H9 (cell line): ENCODE data around the gene SCTR. TPM values are rescaled to one million over a fixed set of nuclear protein-coding genes. Genes with fewer than 3 reads are reported as not detected.

ENCODE experiments used
- DNase-seq: peaks from one replicate; pipeline ENCODE4 v3.0.0-alpha.2; 2017
- H2AFZ ChIP-seq: one replicate; pipeline ENCODE4 v1.6.1; 2013; ENCODE audit warnings: mild to moderate bottlenecking, low read length, control low read depth, moderate library complexity
- H2AK5ac ChIP-seq: 2 replicates; pipeline ENCODE4 v1.6.1; 2013; ENCODE audit warnings: low read length, control low read depth, mixed read lengths; ENCODE audit not compliant: insufficient read length
- H2BK120ac ChIP-seq: one replicate; pipeline ENCODE4 v1.6.1; 2013; ENCODE audit warnings: low read depth, mild to moderate bottlenecking, low read length, control low read depth, inconsistent platforms; ENCODE audit not compliant: poor library complexity, severe bottlenecking
- H2BK12ac ChIP-seq: 2 replicates; pipeline ENCODE4 v1.6.1; 2013; ENCODE audit warnings: low read length, control low read depth, mixed read lengths, low read depth; ENCODE audit not compliant: insufficient read length
- H2BK15ac ChIP-seq: 2 replicates; pipeline ENCODE4 v1.6.1; 2013; ENCODE audit warnings: low read depth, low read length, control low read depth
- H2BK20ac ChIP-seq: one replicate; pipeline ENCODE4 v1.6.1; 2013; ENCODE audit warnings: low read depth, mild to moderate bottlenecking, low read length, control low read depth, inconsistent platforms; ENCODE audit not compliant: poor library complexity, severe bottlenecking
- H2BK5ac ChIP-seq: 2 replicates; pipeline ENCODE4 v1.6.1; 2013; ENCODE audit warnings: low read length, control low read depth, mixed read lengths; ENCODE audit not compliant: insufficient read length
- H3K14ac ChIP-seq: 2 replicates; pipeline ENCODE4 v1.6.1; 2013; ENCODE audit warnings: low read length, control low read depth; ENCODE audit not compliant: insufficient read depth
- H3K18ac ChIP-seq: 2 replicates; pipeline ENCODE4 v1.6.1; 2013; ENCODE audit warnings: low read depth, mild to moderate bottlenecking, mixed read lengths, low read length, control low read depth; ENCODE audit not compliant: insufficient read length
- H3K23ac ChIP-seq: 2 replicates; pipeline ENCODE4 v1.6.1; 2013; ENCODE audit warnings: low read length, control low read depth, mixed read lengths, low read depth; ENCODE audit not compliant: insufficient read length
- H3K23me2 ChIP-seq: 2 replicates; pipeline ENCODE4 v1.6.1; 2013; ENCODE audit warnings: low read depth, mild to moderate bottlenecking, mixed read lengths, low read length, control low read depth; ENCODE audit not compliant: insufficient read length, poor library complexity, severe bottlenecking
- H3K27ac ChIP-seq: 2 replicates; pipeline ENCODE4 v1.5.1; 2013; ENCODE audit warnings: low read length, control low read depth, mixed read lengths, low read depth; ENCODE audit not compliant: insufficient read length
- H3K27me3 ChIP-seq: 2 replicates; pipeline ENCODE4 v1.6.1; 2013; ENCODE audit warnings: low read length, control low read depth, inconsistent platforms; ENCODE audit not compliant: insufficient read depth
- H3K4ac ChIP-seq: 2 replicates; pipeline ENCODE4 v1.6.1; 2013; ENCODE audit warnings: low read depth, mild to moderate bottlenecking, control low read depth, inconsistent platforms, low read length, moderate library complexity
- H3K4me1 ChIP-seq: 2 replicates; pipeline ENCODE4 v1.6.1; 2013; ENCODE audit warnings: low read length, control low read depth, inconsistent platforms; ENCODE audit not compliant: insufficient read depth
- H3K4me2 ChIP-seq: 2 replicates; pipeline ENCODE4 v1.6.1; 2013; ENCODE audit warnings: low read length, control low read depth, mixed read lengths; ENCODE audit not compliant: insufficient read length, insufficient read depth
- H3K56ac ChIP-seq: 2 replicates; pipeline ENCODE4 v1.6.1; 2013; ENCODE audit warnings: low read depth, mild to moderate bottlenecking, mixed read lengths, low read length, control low read depth; ENCODE audit not compliant: insufficient read length
- H3K79me1 ChIP-seq: 2 replicates; pipeline ENCODE4 v1.6.1; 2013; ENCODE audit warnings: low read depth, mild to moderate bottlenecking, moderate library complexity, low read length, control low read depth, inconsistent platforms; ENCODE audit not compliant: insufficient read depth, poor library complexity, severe bottlenecking
- H3K79me2 ChIP-seq: 2 replicates; pipeline ENCODE4 v1.6.1; 2013; ENCODE audit warnings: low read length, control low read depth, inconsistent platforms; ENCODE audit not compliant: insufficient read depth
- H3K9ac ChIP-seq: 2 replicates; pipeline ENCODE4 v1.6.1; 2013; ENCODE audit warnings: low read length, control low read depth, mixed read lengths; ENCODE audit not compliant: insufficient read length; ENCODE audit errors: extremely low read depth
- H3K9me3 ChIP-seq: one replicate; pipeline ENCODE4 v1.6.1; 2013; ENCODE audit warnings: low read depth, low read length, inconsistent platforms; ENCODE audit not compliant: control insufficient read depth
- H3T11ph ChIP-seq: one replicate; pipeline ENCODE4 v1.6.1; 2013; ENCODE audit warnings: mild to moderate bottlenecking, low read length, control low read depth, inconsistent platforms
- H4K20me1 ChIP-seq: one replicate; pipeline ENCODE4 v1.6.1; 2013; ENCODE audit not compliant: control insufficient read depth, insufficient read length, insufficient read depth
- H4K5ac ChIP-seq: 2 replicates; pipeline ENCODE4 v1.6.1; 2013; ENCODE audit warnings: low read depth, mild to moderate bottlenecking, mixed read lengths, low read length, control low read depth; ENCODE audit not compliant: insufficient read length
- H4K8ac ChIP-seq: replicated peaks from 2 replicates; pipeline ENCODE4 v1.6.1; 2013; ENCODE audit warnings: low read length, control low read depth, mixed read lengths, low read depth; ENCODE audit not compliant: insufficient read length
- H4K91ac ChIP-seq: 2 replicates; pipeline ENCODE4 v1.6.1; 2013; ENCODE audit warnings: low read depth, mild to moderate bottlenecking, moderate library complexity, mixed read lengths, low read length, control low read depth; ENCODE audit not compliant: insufficient read length
- H3K27ac Mint-ChIP-seq, 3 experiments: 2 replicates in 2 of 3; 3 replicates in 1 of 3; pipeline ENCODE4 v1.8.0; 2020 to 2021; ENCODE audit warnings: mixed read lengths in 3 of 3, mild to moderate bottlenecking in 1 of 3, moderate library complexity in 1 of 3
- H3K27me3 Mint-ChIP-seq: 2 replicates; pipeline ENCODE4 v1.8.0; 2021; ENCODE audit warnings: low read depth, mild to moderate bottlenecking, moderate library complexity, mixed read lengths
- H3K36me3 Mint-ChIP-seq, 3 experiments: 2 replicates in 2 of 3; 3 replicates in 1 of 3; pipeline ENCODE4 v1.8.0; 2020 to 2021; ENCODE audit warnings: low read depth in 3 of 3, mixed read lengths in 3 of 3; ENCODE audit not compliant: insufficient read depth in 1 of 3
- H3K4me1 Mint-ChIP-seq, 2 experiments: 2 replicates each; pipeline ENCODE4 v1.8.0; 2020; ENCODE audit warnings: mixed read lengths in 2 of 2
- H3K4me3 Mint-ChIP-seq, 2 experiments: 2 replicates in 1 of 2; 3 replicates in 1 of 2; pipeline ENCODE4 v1.8.0; 2020 to 2021; ENCODE audit warnings: mild to moderate bottlenecking in 2 of 2, mixed read lengths in 2 of 2, moderate library complexity in 1 of 2
- H3K9me3 Mint-ChIP-seq, 2 experiments: 2 replicates in 1 of 2; 3 replicates in 1 of 2; pipeline ENCODE4 v1.8.0; 2020; ENCODE audit warnings: mild to moderate bottlenecking in 2 of 2, mixed read lengths in 2 of 2, moderate library complexity in 1 of 2
- WGBS: extraction: QIAGEN DNeasy Blood & Tissue Kit; methylation state at CpG from one replicate; pipeline ENCODE4 v1.1.7; 2013; ENCODE audit warnings: missing lambda C conversion rate, low lambda C conversion rate, mixed read lengths; ENCODE audit not compliant: insufficient read length; ENCODE audit errors: extremely low coverage; 5-methylcytosine and 5-hydroxymethylcytosine counted together
- long read RNA-seq: library from polyadenylated mRNA; unstranded; transcript quantifications from one replicate; pipeline ENCODE4 v2.0.0, GENCODE V29; 2020
- total RNA-seq: library from RNA; stranded (reverse); gene quantifications from 2 replicates; pipeline ENCODE4 v1.2.1, GENCODE V29; 2021
- TF ChIP-seq, protein P1 (sequence below): fragments of 200-600 bp; sonication (generic); conservative IDR thresholded peaks from 3 replicates; pipeline ENCODE4 v1.8.0; 2021; ENCODE audit warnings: antibody characterized with exemption, mild to moderate bottlenecking

SCTR gene
- not detected in 2 replicates for total RNA-seq
- long read RNA-seq, result 0 reads

DNA sequence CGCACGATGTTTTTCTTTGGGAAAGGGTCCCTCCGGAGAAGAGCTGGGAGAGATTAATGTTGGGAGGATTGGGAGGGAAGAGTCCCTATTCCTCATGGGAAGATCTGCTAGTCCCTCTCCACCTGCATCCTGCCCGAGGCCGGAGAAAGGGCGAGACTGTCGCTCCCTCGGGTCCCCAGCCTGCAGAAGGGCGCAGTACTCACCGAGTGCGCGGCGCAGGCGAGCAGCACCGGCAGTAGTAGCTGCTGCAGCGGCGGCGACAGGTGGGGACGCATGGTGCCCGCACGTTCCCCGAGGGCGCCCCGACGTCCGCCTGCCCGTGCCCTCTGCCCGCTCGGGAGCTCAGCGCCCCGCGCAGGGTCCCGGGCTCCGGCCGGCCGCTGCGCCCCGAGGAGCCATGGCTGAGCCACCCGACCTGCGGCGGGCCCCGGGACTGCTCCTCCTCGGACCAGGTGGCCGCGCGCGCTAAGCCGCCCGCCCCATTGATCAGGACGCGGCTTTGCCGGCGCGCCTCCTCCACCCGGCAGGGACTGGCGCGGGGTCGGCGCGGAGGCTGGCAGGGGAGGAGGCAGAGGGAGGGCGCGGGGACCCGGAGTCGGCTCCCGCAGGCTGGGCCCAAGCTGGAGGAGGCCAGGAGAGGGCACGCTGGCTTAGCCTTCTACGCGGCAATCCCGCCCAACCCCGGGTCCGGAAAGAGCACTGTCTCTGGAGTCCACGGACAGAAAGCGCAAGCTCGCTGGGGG lies at the start of gene SCTR:
Gene SCTR (minus strand): TSS at position 532 of the 743 bp plus-strand sequence. CDS start 257 bp downstream, at position 275.
- Mint-ChIP-seq H3K27me3 (peaks cover 77% of the 10 kb centered on the region), H3K27ac (no peak within 1 kb of the TSS; a peak in 1 of 7 replicates), H3K4me1 (peaks cover 29 to 40% of the 10 kb centered on the region in 2 experiments), H3K9me3 (peaks cover 0 to 4% of the 10 kb centered on the region in 2 experiments; a peak in 1 of 5 replicates), H3K36me3 (no peaks in the 10 kb centered on the region; a peak in 2 of 7 replicates), H3K4me3 (peak within 1 kb of the TSS; percentile 62 to 82)
- no peak within 1 kb of the TSS for H3T11ph ChIP-seq
- H2AFZ ChIP-seq, result peak within 1 kb of the TSS; percentile 25
- no peak within 1 kb of the TSS for H2BK15ac ChIP-seq
- H3K23me2 ChIP-seq, result peaks cover 8% of the 10 kb centered on the region
- H3K9me3 ChIP-seq, result no peaks in the 10 kb centered on the region
- WGBS, result no CpG with 5 or more reads among the region's 74 CpGs
- no peak within 1 kb of the TSS for H2AK5ac ChIP-seq
- H4K20me1 ChIP-seq, result no peaks in the 10 kb centered on the region
- no peak within 1 kb of the TSS for H4K5ac ChIP-seq
- no peak within 1 kb of the TSS for H2BK120ac ChIP-seq
- H4K8ac ChIP-seq, result no peak within 1 kb of the TSS
- H3K79me2 ChIP-seq, result no peaks in the 10 kb centered on the region
- H2BK5ac ChIP-seq, result no peak within 1 kb of the TSS
- no peak within 1 kb of the TSS for H3K27ac ChIP-seq
- H3K79me1 ChIP-seq, result no peaks in the 10 kb centered on the region
- H4K91ac ChIP-seq, result no peak within 1 kb of the TSS
- no peak within 1 kb of the TSS for H2BK20ac ChIP-seq
- no peak within 1 kb of the TSS for H3K23ac ChIP-seq
- no peak within 1 kb of the TSS for H3K4ac ChIP-seq
- H3K4me2 ChIP-seq, result peak within 1 kb of the TSS; percentile 47
- peak within 1 kb of the TSS; percentile 45; the same call in 1 of the 2 replicates for H3K14ac ChIP-seq
- H3K18ac ChIP-seq, result no peak within 1 kb of the TSS
- H3K9ac ChIP-seq, result no peak within 1 kb of the TSS
- H3K56ac ChIP-seq, result no peak within 1 kb of the TSS
- H3K4me1 ChIP-seq, result no peaks in the 10 kb centered on the region
- H2BK12ac ChIP-seq, result no peak within 1 kb of the TSS
- TF ChIP-seq, protein P1, sequence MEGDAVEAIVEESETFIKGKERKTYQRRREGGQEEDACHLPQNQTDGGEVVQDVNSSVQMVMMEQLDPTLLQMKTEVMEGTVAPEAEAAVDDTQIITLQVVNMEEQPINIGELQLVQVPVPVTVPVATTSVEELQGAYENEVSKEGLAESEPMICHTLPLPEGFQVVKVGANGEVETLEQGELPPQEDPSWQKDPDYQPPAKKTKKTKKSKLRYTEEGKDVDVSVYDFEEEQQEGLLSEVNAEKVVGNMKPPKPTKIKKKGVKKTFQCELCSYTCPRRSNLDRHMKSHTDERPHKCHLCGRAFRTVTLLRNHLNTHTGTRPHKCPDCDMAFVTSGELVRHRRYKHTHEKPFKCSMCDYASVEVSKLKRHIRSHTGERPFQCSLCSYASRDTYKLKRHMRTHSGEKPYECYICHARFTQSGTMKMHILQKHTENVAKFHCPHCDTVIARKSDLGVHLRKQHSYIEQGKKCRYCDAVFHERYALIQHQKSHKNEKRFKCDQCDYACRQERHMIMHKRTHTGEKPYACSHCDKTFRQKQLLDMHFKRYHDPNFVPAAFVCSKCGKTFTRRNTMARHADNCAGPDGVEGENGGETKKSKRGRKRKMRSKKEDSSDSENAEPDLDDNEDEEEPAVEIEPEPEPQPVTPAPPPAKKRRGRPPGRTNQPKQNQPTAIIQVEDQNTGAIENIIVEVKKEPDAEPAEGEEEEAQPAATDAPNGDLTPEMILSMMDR, result peak; percentile 23; the same call in 1 of the 3 replicates
- peaks cover 22% of the 10 kb centered on the region for H3K27me3 ChIP-seq
- DNase-seq, result peak; percentile 66
